AG10803 (cell line): ENCODE results near the gene ATP11C.
A peak's percentile ranks its signal among the peaks of the same experiment; 100 is the strongest.
"Not testable (repeated sequence)": the region's sequence is repeated elsewhere in the genome, so short reads cannot be mapped to it uniquely, and the experiment has no call there.

Experiments used
- DNase-seq: peaks from one replicate; pipeline ENCODE4 v3.0.0; 2010; ENCODE audit warnings: low read depth
- H3K4me3 ChIP-seq: 2 replicates; pipeline ENCODE4 v1.5.1; 2011; ENCODE audit warnings: mild to moderate bottlenecking, low read length, control low read depth
- CTCF ChIP-seq: conservative IDR thresholded peaks from 2 replicates; pipeline ENCODE4 v1.5.1; 2011; ENCODE audit warnings: mild to moderate bottlenecking, low read length, control low read depth, inconsistent platforms

ATP11C gene

GRCh38 chrX:139862208-139862607, 70.6 kb downstream of the ATP11C start:
- no peak overlapping the region for H3K4me3 ChIP-seq
- no peak for TF ChIP-seq CTCF
- DNase-seq = no peak

- not testable (repeated sequence) for H3K4me3 ChIP-seq, DNase-seq
Observed at GRCh38 chrX:139856826-139857225, 76.0 kb downstream of the ATP11C start.

GRCh38 chrX:139851730-139852129, 81.1 kb downstream of the ATP11C start:
- H3K4me3 ChIP-seq = no peak overlapping the region
- DNase-seq = peak; percentile 26
- TF ChIP-seq CTCF = no peak

- no peak for DNase-seq
- TF ChIP-seq CTCF = no peak
- no peak overlapping the region for H3K4me3 ChIP-seq
Observed at GRCh38 chrX:139850968-139851367, 81.9 kb downstream of the ATP11C start.

GRCh38 chrX:139844884-139845283, 88.0 kb downstream of the ATP11C start:
- no peak for DNase-seq
- no peak for TF ChIP-seq CTCF
- no peak overlapping the region for H3K4me3 ChIP-seq

GRCh38 chrX:139844163-139844562, 88.7 kb downstream of the ATP11C start:
- no peak for DNase-seq
- no peak for TF ChIP-seq CTCF
- H3K4me3 ChIP-seq = no peak overlapping the region

- no peak for TF ChIP-seq CTCF
- H3K4me3 ChIP-seq = no peak overlapping the region
- DNase-seq = no peak
Observed at GRCh38 chrX:139842326-139843185, 90.3 kb downstream of the ATP11C start.

- not testable (repeated sequence) for H3K4me3 ChIP-seq, DNase-seq
Observed at GRCh38 chrX:139836335-139836734, 96.5 kb downstream of the ATP11C start.
